Gastrocnemius medialis (tissue), 4 donors: ENCODE results near the gene EDC3.

Experiments
- POLR2A ChIP-seq, 2 donors: fragments of 450-650 bp; IDR thresholded peaks; one replicate each; pipeline ENCODE4 v1.6.1; 2017; ENCODE audit warnings: antibody characterized with exemption in 2 of 2, mild to moderate bottlenecking in 2 of 2, moderate library complexity in 2 of 2
- TF ChIP-seq, protein P1 (sequence below), 5 experiments: fragments of 450-650 bp in 3 of 5; fragments of 200-600 bp in 2 of 5; sonication (generic) in 2 of 5; IDR thresholded peaks in 4 of 5; conservative IDR thresholded peaks in 1 of 5; 1 replicate in 4 of 5; 2 replicates in 1 of 5; pipeline ENCODE4 v1.5.1; 2016 to 2019; ENCODE audit warnings: antibody characterized with exemption in 5 of 5, mild to moderate bottlenecking in 3 of 5, moderate library complexity in 3 of 5

DNA sequence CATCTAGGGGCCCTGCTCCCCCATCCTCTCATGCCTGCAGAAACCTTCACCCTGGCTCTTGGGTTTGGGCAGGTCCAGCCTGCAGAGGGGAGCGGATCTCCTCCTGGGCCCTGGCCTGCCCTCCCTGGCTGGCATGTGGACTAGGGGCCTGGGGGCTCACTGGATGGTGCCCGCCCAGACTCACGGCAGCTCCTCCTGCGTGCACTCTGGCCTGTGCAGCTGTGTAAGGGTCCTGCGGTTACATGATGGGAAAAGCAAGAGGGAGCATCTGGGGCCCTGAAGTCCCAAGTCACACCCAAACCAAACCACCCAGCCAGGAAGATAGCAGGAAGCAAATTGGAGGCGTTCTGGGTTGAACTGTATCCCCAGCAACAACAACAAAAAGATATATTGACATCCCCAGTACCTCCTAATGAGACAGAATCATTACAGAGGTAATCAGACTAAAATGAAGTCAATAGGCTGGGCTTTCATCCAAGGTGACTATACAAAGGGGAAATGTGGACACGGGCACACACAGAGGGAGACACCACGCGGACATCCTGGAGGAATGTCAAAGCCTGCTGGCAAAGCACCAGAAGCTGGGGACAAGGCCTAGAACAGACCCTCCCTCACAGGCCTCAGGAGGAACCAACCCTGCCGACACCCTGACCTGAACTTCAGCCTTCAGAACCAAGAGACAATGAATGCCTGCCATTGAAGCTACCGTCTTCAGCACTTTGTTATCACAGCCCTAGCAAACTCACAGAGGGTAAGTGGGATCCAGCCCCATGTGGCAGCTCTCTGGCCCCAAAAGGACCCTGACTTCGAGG, 90.6 kb downstream of the EDC3 start:
- TF ChIP-seq, protein P1, sequence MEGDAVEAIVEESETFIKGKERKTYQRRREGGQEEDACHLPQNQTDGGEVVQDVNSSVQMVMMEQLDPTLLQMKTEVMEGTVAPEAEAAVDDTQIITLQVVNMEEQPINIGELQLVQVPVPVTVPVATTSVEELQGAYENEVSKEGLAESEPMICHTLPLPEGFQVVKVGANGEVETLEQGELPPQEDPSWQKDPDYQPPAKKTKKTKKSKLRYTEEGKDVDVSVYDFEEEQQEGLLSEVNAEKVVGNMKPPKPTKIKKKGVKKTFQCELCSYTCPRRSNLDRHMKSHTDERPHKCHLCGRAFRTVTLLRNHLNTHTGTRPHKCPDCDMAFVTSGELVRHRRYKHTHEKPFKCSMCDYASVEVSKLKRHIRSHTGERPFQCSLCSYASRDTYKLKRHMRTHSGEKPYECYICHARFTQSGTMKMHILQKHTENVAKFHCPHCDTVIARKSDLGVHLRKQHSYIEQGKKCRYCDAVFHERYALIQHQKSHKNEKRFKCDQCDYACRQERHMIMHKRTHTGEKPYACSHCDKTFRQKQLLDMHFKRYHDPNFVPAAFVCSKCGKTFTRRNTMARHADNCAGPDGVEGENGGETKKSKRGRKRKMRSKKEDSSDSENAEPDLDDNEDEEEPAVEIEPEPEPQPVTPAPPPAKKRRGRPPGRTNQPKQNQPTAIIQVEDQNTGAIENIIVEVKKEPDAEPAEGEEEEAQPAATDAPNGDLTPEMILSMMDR (IDR thresholded peaks at IDR 0.05 in 4 of 5, conservative IDR thresholded peaks at IDR 0.05 in 1 of 5): no peak
- no peak for TF ChIP-seq POLR2A (IDR thresholded peaks at IDR 0.05)
